NCI-H1436 (cell line): ENCODE measurements around the gene FIGNL2.
"Not testable (repeated sequence)": the region's sequence is repeated elsewhere in the genome, so short reads cannot be mapped to it uniquely, and the experiment has no call there.

Experiments used
- DNase-seq: peaks from one replicate; lab custom pipeline; 2025; lab: John Stamatoyannopoulos, UW

FIGNL2 gene, protein sequence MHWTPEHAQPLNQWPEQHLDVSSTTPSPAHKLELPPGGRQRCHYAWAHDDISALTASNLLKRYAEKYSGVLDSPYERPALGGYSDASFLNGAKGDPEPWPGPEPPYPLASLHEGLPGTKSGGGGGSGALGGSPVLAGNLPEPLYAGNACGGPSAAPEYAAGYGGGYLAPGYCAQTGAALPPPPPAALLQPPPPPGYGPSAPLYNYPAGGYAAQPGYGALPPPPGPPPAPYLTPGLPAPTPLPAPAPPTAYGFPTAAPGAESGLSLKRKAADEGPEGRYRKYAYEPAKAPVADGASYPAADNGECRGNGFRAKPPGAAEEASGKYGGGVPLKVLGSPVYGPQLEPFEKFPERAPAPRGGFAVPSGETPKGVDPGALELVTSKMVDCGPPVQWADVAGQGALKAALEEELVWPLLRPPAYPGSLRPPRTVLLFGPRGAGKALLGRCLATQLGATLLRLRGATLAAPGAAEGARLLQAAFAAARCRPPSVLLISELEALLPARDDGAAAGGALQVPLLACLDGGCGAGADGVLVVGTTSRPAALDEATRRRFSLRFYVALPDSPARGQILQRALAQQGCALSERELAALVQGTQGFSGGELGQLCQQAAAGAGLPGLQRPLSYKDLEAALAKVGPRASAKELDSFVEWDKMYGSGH

GRCh38 chr12:51848326-51848727 is at the start of gene FIGNL2:
Gene FIGNL2 (minus strand): TSS chr12:51848718. CDS start chr12:51822413, 26,305 bp downstream.
- no peak for DNase-seq

DNA sequence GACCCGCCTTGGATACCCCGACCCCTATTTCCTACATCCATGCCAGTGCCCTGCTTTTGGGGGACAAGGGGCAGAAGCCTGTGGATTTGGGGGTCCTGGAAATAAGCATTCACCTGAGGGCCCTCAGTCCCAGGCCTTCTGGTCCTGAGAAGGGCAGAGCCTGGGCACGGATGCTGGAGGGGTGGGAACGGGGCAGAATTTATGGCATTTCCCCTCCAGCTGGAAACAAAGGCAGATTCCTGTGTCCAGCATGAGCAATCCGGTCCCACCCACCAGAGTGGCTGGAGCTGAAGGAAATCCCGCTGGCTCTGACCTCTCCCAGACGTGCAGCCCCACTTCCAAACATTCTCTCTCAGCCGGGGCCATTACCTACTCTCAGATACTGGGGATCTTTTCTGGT is 48.7 kb upstream of the FIGNL2 start:
- no peak for DNase-seq

DNA sequence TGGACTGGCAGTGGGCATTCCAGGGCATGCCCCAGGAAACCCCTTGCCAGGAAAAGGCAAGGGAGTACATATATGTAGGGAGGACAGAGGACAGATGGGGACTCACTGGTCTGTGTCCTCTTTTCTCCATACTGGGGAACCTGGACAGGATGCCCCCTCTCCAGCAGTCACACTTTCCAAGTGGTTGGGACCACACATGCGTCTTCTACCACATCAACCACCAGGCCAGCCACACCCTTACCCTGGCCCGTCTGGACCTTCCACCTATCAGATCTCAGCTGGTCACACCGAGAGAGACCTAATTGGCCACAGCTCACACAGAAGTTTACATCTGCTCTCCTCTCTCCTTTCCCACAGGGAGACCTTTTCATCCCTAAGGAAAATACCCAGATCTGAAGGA is 47.7 kb upstream of the FIGNL2 start:
- no peak for DNase-seq

- no peak for DNase-seq
Observed at GRCh38 chr12:51895378-51896135, 47.0 kb upstream of the FIGNL2 start.

GRCh38 chr12:51893786-51894185 is 45.3 kb upstream of the FIGNL2 start:
- DNase-seq: no peak

GRCh38 chr12:51891843-51892242 is 43.3 kb upstream of the FIGNL2 start:
- DNase-seq: no peak

DNA sequence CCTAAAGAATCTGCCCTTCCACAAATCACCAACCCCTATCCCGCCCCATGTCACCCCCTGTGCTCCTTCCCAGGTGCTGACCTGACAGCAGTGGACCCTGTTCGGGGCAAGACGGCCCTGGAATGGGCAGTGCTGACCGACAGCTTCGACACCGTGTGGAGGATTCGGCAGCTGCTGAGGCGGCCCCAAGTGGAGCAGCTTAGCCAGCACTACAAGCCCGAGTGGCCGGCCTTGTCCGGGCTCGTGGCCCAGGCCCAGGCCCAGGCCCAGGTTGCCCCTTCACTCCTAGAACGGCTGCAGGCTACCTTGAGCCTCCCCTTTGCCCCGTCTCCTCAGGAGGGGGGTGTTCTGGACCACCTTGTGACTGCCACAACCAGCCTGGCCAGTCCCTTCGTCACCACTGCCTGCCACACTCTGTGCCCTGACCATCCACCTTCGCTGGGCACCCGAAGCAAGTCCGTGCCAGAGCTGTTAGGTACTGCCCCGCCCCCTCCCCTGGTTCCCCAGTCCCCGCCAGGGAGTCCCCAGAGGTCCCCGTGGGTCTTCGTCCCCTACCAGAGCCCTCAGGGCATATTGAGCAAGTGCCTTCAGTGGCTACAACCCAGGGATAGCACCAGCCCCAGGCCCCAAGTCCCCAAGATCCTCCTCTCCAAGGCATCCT is 42.1 kb upstream of the FIGNL2 start:
- DNase-seq: no peak

DNA sequence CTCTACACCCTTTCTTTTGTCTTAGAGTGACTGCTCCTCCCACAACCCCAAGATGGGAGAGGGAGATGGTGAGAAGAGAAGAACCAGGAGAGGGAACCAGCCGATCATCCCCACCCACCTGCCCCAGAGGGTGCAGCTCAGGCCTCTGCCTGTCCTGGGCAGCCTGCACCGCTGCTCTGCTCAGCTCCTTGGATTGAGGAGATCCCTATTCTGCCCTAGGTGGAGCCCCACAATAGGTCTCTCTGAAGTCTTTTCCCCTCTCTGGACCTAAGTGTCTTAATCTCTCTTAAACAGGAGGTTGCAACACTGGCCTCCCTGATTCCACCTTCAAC is 41.6 kb upstream of the FIGNL2 start:
- no peak for DNase-seq

DNA sequence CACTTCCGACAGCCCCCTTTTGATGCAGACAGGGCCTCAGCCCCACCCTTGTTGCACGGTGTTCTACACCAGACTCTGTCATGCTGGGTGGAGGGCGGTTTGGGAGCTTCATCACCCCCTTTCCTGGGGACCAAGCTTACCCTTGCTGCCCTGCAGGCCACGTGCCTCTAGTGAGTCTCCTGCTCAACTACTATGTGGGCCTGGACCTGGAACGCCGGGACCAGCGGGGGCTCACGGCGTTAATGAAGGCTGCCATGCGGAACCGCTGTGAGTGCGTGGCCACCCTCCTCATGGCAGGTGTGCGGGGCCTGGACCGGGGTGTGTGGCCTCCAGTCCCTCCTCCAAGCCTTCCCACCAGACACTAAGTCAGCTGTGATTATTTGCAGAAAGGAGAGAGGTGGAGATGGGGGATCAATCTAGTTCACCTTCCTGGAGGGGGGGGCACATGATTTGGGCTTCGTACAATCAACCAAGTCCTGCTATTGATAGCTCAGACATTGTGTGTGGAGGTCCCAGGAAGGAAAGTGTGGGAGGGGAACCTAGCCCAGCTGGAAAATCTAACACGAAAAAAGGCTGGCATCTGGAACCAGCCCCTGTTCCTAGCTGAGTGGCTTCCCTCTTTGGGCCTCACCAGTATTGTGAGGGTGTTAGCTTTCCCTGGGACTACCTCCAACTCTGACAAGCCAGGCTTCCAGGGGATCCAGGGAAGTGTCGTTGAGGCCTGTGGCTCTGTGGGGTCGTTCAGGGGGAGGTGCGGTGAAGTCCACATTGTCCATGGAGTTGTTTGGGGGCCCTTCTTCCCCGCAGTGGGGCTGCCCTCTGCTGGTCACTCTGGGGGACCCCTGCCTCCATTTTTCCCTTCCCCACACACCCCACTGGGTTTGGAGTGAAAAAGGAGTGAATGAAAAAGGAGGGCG is 41.0 kb upstream of the FIGNL2 start:
- no peak for DNase-seq

GRCh38 chr12:51888316-51889215 is 40.0 kb upstream of the FIGNL2 start:
- DNase-seq: no peak

DNA sequence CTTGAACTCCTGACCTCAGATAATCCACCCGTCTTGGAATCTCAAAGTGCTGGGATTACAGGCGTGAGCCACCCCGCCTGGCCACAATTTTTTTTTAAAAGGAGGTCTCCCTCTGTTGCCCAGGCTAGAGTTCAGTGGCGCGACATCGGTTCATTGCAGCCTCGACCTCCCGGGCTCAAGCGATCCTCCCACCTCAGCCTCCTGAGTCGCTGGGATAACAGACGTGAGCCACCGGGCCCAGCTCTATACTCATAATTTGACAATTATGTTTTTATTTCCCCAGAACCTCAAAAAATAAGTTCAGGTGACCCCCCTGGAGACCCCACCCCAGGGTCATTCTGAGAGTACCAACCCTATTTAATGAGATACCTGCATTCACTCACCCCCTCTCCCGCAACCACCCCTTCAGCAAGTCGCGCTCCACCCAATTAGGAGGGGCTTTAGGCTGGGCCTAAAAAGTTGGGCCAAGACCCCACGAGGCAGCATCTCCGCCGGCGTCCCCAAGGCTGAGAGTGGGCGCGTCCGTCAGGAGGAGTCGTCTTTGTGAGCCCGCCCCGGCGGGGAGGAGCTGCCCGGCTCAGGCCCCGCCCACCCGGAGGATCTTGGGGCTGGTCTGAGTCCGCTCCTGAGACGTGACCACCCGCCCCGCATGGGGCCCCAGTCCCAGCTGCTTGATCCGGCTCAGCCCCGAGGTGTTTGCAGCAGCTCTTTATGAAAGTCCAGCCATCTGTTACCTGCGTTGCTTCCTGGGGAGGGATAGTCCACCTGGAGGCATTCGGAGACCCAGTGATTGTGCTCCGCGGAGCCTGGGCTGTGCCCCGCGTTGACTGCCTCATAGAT is 39.2 kb upstream of the FIGNL2 start, which contains the start of gene ANKRD33:
TSS of gene ANKRD33 (plus strand) at position 628 of the 840 bp plus-strand sequence. CDS start at position 712, 84 bp downstream.
- DNase-seq: no peak

GRCh38 chr12:51886021-51886710 is 37.6 kb upstream of the FIGNL2 start:
- no peak for DNase-seq

GRCh38 chr12:51885294-51886020 is 36.9 kb upstream of the FIGNL2 start:
- not testable (repeated sequence) for DNase-seq

- no peak for DNase-seq
Observed at GRCh38 chr12:51884676-51885229, 36.2 kb upstream of the FIGNL2 start.

DNA sequence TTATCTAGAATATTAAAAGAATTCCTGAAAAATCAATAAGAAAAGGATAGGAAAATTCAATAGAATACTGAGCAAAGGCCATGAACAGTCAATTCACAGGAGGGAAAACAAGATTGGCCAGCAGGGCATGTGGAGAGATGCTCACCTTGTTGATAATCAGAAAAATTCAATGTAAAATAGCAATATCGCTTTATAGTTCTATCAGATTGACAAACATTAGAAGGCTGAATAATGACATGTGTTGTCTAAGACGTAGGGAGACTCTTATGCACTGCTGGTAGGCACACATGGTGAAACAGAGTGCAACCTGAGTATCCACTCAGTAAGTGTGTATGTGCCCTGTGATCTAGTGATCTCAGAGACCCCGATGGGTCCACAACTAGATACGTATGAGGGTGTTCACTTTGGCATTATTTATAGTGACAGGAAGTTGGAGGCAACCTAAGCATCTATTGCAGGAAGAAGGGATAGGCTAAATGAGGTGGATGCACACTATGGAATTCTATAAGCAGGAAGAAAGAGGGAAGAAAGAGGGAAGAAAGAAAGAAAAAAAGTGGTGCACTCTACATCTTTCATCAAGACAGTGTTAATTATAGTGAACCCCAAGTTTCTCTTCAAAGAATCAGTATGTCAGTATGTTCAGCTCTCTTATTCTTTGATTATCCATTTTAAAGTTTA is 35.6 kb upstream of the FIGNL2 start:
- no peak for DNase-seq

GRCh38 chr12:51883295-51883694 is 34.8 kb upstream of the FIGNL2 start:
- DNase-seq: no peak

DNA sequence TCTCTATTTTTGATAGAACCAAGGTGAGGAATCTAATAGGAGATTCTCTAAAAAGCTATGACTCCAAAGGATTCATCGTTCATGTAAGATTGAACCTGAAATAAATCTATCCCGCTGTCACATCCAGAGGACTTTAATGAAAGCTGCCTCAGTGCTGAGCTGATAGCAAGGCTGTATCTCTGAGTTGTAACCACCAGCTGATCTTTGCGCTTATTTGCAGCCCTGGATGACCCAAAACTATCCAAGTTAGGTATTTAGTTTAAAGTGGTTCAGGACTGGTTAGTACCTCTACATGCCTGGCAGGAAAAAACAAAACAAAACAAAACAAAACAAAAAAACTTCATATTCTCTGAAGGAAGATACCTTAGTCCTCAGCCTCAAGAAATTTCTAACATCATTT is 30.6 kb upstream of the FIGNL2 start:
- DNase-seq: no peak
